DOHH2 (cell line): ENCODE data around the gene RNF213.

ENCODE experiments used
- H3F3A ChIP-seq: fragments of 200-600 bp; sonication (generic), shearing (Covaris generic); 2 replicates; pipeline ENCODE4 v1.6.0; 2016; ENCODE audit warnings: antibody characterized with exemption, mild to moderate bottlenecking; ENCODE audit not compliant: control insufficient read depth, insufficient read depth
- H3K27ac ChIP-seq: fragments of 200-600 bp; sonication (generic); 2 replicates; pipeline ENCODE4 v1.5.1; 2014; ENCODE audit warnings: low read depth, mild to moderate bottlenecking, low read length, moderate library complexity
- H3K27me3 ChIP-seq: fragments of 200-600 bp; sonication (generic); 2 replicates; pipeline ENCODE4 v1.6.1; 2014; ENCODE audit warnings: mild to moderate bottlenecking, low read length, mixed read lengths; ENCODE audit not compliant: control insufficient read depth
- H3K36me3 ChIP-seq: fragments of 200-600 bp; sonication (generic); 2 replicates; pipeline ENCODE4 v1.6.1; 2014; ENCODE audit warnings: mild to moderate bottlenecking, low read length, moderate library complexity, mixed read lengths; ENCODE audit not compliant: control insufficient read depth
- H3K4me1 ChIP-seq: fragments of 200-600 bp; sonication (generic); 2 replicates; pipeline ENCODE4 v1.6.1; 2014; ENCODE audit warnings: mild to moderate bottlenecking, low read length, mixed read lengths; ENCODE audit not compliant: control insufficient read depth
- H3K4me2 ChIP-seq: fragments of 200-600 bp; sonication (generic); 2 replicates; pipeline ENCODE4 v1.6.0; 2014; ENCODE audit warnings: mild to moderate bottlenecking, low read length, moderate library complexity
- H3K4me3 ChIP-seq: fragments of 200-600 bp; sonication (generic); 2 replicates; pipeline ENCODE4 v1.5.1; 2014; ENCODE audit warnings: mild to moderate bottlenecking, low read length, mixed read lengths
- H3K79me2 ChIP-seq: fragments of 200-600 bp; sonication (generic); 2 replicates; pipeline ENCODE4 v1.6.1; 2014; ENCODE audit warnings: mild to moderate bottlenecking, low read length, mixed read lengths; ENCODE audit not compliant: control insufficient read depth
- H3K9me2 ChIP-seq: fragments of 200-600 bp; sonication (generic); replicated peaks from 2 replicates; pipeline ENCODE4 v1.6.1; 2014; ENCODE audit warnings: mild to moderate bottlenecking, low read length, mixed read lengths; ENCODE audit not compliant: control insufficient read depth
- H3K9me3 ChIP-seq: fragments of 200-600 bp; sonication (generic); 2 replicates; pipeline ENCODE4 v1.6.1; 2014; ENCODE audit warnings: antibody characterized with exemption, low read length, mixed read lengths; ENCODE audit not compliant: control insufficient read depth, insufficient read depth
- H4K20me1 ChIP-seq: fragments of 200-600 bp; sonication (generic); 2 replicates; pipeline ENCODE4 v1.6.0; 2014; ENCODE audit warnings: low read depth, mild to moderate bottlenecking, antibody characterized with exemption, low read length, moderate library complexity; ENCODE audit not compliant: control insufficient read depth, insufficient read depth
- CTCF ChIP-seq: fragments of 200-600 bp; sonication (generic); IDR thresholded peaks from one replicate; pipeline ENCODE4 v1.5.1; 2014; ENCODE audit warnings: antibody characterized with exemption, mild to moderate bottlenecking, low read depth, low read length; ENCODE audit not compliant: poor library complexity, severe bottlenecking
- EZH2phosphoT487 ChIP-seq: fragments of 200-600 bp; sonication (generic); IDR thresholded peaks from 2 replicates; pipeline ENCODE4 v1.6.1; 2017; ENCODE audit warnings: borderline replicate concordance, mild to moderate bottlenecking, antibody characterized with exemption, low read length, moderate library complexity, mixed read lengths

RNF213 gene

DNA sequence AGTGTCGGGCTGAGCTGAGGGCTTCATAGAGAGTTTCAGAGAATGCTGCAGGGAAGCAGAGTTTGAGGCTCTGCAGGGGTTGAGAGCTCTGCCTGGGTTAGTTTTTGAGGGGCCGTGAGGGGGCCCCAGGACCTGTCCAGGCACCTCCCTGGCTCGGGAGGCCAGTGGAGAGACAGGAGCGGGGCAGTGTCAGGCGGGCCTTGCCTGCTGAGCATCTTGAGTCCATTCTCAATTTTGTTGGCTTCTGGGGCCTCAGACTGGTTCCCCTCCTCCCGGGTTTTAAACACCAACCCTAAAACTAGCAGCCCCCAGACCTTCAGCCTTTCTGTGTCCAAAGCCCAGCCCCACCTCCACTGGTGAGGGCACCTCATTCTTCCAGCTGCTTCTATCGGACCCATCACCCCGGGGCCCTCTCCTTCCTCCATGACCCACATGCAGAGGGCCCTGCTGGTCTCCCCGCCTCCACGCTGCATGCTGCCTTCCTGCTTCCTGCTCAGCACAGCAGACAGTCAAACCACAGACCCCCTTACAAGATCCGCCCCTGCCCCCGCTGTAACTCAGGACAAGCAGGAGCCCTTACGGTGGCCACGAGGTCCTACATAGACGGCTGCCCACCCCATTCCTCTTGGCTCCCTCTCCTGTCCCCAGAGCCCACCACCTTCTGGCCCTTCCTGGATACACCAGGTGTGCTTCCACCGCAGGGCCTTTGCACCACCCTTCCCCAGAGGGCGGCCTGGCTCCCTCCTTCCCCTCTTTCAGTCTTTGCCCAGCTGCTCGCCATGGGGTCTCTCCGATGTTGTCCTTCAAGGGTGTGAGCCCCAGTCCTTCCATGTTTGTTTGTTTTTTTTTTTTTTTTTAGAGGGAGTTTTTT lies 3.8 kb downstream of the RNF213 start:
- Histone ChIP-seq H3K4me2 (no peak overlapping the region), H3K4me3 (no peak overlapping the region), H3K79me2 (no peaks in the 10 kb centered on the region), H3K9me3 (no peaks in the 10 kb centered on the region), H4K20me1 (peaks cover 4% of the 10 kb centered on the region; the same call in 1 of the 2 replicates), H3K27me3 (peaks cover 54% of the 10 kb centered on the region), H3F3A (peaks cover 16% of the 10 kb centered on the region; the same call in 1 of the 2 replicates), H3K36me3 (no peaks in the 10 kb centered on the region), H3K9me2 (no peaks in the 10 kb centered on the region), H3K4me1 (peaks cover 32% of the 10 kb centered on the region), H3K27ac (no peak overlapping the region)
- no peak for TF ChIP-seq EZH2phosphoT487
- TF ChIP-seq CTCF: no peak

DNA sequence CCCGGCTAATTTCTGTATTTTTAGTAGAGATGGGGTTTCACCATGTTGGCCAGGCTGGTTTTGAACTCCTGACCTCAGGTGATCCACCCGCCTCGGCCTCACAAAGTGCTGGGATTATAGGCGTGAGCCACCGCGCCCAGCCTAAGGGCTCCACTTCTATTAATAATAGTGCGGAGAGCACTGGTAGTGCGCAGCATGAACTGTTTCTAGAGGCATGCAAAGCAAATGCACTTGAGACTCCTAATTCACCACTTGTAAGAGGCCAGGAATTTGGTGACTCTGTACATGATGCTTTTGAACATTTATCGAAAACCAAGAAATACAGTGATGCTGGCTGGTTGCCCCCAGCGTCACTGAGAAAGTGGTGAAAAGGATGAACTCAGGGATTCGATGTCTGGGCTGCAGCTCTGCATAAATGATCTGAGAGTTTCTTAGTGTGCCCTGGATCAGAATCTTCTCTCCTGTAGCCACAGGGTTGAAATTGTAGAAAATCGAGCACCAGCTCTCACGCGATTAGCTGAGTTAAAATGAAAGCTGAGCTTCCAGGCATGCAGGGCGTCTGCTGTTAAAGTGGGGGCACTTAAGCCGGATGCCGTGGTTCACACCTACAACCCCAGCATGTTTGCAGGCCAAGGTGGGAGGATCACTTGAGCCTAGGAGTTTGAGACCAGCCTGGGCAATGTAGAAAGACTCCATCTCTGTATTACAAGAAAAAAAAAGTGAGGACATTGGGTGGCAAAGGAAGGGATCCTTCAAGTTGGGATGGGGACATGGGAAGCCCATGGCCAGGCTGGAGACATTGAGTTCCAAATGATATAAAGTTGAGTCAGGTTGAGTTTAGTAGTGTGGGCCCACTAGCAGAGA lies 4.8 kb downstream of the RNF213 start:
- Histone ChIP-seq H3K27ac (no peak overlapping the region), H3K79me2 (no peaks in the 10 kb centered on the region)

GRCh38 chr17:80267391-80267790 lies 6.7 kb downstream of the RNF213 start:
- Histone ChIP-seq H3K36me3 (no peaks in the 10 kb centered on the region), H3F3A (0 out of 2 replicates have a peak, but pooled peaks cover 1% of the 10 kb centered on the region), H4K20me1 (peaks cover 4% of the 10 kb centered on the region; the same call in 1 of the 2 replicates), H3K9me3 (no peaks in the 10 kb centered on the region), H3K9me2 (no peaks in the 10 kb centered on the region), H3K4me1 (peaks cover 18% of the 10 kb centered on the region), H3K4me2 (no peak overlapping the region), H3K27ac (no peak overlapping the region), H3K79me2 (no peaks in the 10 kb centered on the region), H3K27me3 (peaks cover 29% of the 10 kb centered on the region), H3K4me3 (no peak overlapping the region)
- no peak for TF ChIP-seq EZH2phosphoT487
- no peak for TF ChIP-seq CTCF

More for the DNA sequence above, 4.8 kb downstream of the RNF213 start:
- Histone ChIP-seq H3K27me3 (peaks cover 46% of the 10 kb centered on the region), H3F3A (peaks cover 11% of the 10 kb centered on the region; the same call in 1 of the 2 replicates), H3K9me3 (no peaks in the 10 kb centered on the region), H3K36me3 (no peaks in the 10 kb centered on the region), H3K9me2 (no peaks in the 10 kb centered on the region), H4K20me1 (peaks cover 4% of the 10 kb centered on the region; the same call in 1 of the 2 replicates), H3K4me3 (no peak overlapping the region), H3K4me2 (no peak overlapping the region), H3K4me1 (peaks cover 32% of the 10 kb centered on the region)
- TF ChIP-seq CTCF (no peak), EZH2phosphoT487 (no peak)
